Activated CD8-positive, alpha-beta T cell treated with anti-CD3 and anti-CD28 coated beads for 36 hours (primary cell): ENCODE measurements around the gene ITPR2. TPM values are rescaled to one million over a fixed set of nuclear protein-coding genes. Genes with fewer than 3 reads are reported as not detected.

Experiments
- ATAC-seq: fragments of 200-7000 bp; cut with Tn5 transposase; one replicate; pipeline ENCODE4 v1.10.0; 2021; ENCODE audit warnings: mild to moderate bottlenecking, moderate library complexity
- CTCF ChIA-PET: fragments of 350-600 bp; sonication (Branson Sonifier 250); formaldehyde crosslinking; loops from one replicate; lab custom pipeline; 2021; ENCODE audit warnings: antibody characterized with exemption; lab: Charles Lee
- POLR2A ChIA-PET: fragments of 350-600 bp; sonication (Branson Sonifier 250); formaldehyde crosslinking; loops from one replicate; lab custom pipeline; 2021; ENCODE audit warnings: antibody characterized with exemption; lab: Charles Lee
- DNase-seq: peaks from one replicate; pipeline ENCODE4 v3.0.0-alpha.2; 2020
- H3K27ac Mint-ChIP-seq: one replicate; pipeline ENCODE4 v1.8.0; 2021; ENCODE audit warnings: mild to moderate bottlenecking, mixed read lengths
- H3K27me3 Mint-ChIP-seq: one replicate; pipeline ENCODE4 v1.8.0; 2021; ENCODE audit warnings: mixed read lengths
- H3K36me3 Mint-ChIP-seq: one replicate; pipeline ENCODE4 v1.8.0; 2021; ENCODE audit warnings: low read depth, mixed read lengths
- H3K4me1 Mint-ChIP-seq: one replicate; pipeline ENCODE4 v1.8.0; 2021; ENCODE audit warnings: low read depth, mixed read lengths
- H3K4me3 Mint-ChIP-seq: one replicate; pipeline ENCODE4 v1.8.0; 2021; ENCODE audit warnings: mild to moderate bottlenecking, moderate library complexity, mixed read lengths
- H3K9me3 Mint-ChIP-seq: one replicate; pipeline ENCODE4 v1.8.0; 2021; ENCODE audit warnings: mixed read lengths
- intact Hi-C: fragments of 100-400 bp; cut with micrococcal nuclease; formaldehyde crosslinking; loops from one replicate; pipeline ENCODE4 v1.10.0; 2022
- total RNA-seq, 2 experiments: library from RNA; stranded (reverse); gene quantifications; one replicate each; pipeline ENCODE4 v1.2.3, GENCODE V29; 2021
- TF ChIP-seq, protein P1 (sequence below): fragments of 200-600 bp; IDR thresholded peaks from one replicate; pipeline ENCODE4 v1.8.0; 2022; ENCODE audit warnings: antibody characterized with exemption, mild to moderate bottlenecking

Gene ITPR2
- total RNA-seq, 2 experiments from 2014 or later = 38.9 to 41.2 TPM

DNA sequence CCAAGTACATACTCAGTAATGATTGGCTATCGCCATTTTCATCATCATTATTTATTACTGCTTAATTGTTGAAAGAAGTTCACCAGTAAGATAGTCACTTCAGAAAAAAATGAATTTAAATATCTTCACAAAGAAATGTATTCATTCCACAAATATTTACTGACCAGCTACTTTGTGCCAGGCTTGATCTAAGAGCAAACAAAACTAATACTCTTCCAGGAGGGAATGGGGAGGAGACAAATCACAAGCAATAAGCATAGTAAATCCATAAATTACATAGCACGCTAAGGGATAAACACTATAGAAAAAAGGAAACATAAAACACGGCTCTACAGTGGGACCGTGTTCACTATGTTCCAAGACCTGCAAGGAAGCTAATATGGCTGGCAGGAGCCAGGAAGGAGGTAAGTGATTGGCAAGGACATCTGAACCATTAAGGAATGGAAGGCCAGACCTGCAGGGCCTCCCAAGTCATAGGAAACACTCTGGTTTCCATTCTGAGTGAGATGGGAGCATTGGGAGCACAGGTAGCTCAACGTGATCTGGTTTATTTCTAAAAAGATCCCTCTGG, 27.5 kb downstream of the ITPR2 start:
- no peak overlapping the region for H3K4me3 Mint-ChIP-seq
- peaks cover 56% of the 10 kb centered on the region for H3K4me1 Mint-ChIP-seq
- no peak overlapping the region for H3K27ac Mint-ChIP-seq
- ChIA-PET POLR2A (interaction anchor here (1.2 kb wide), 1 partner anchor 29 kb away, joined by 3 read pairs; no protein-coding TSS in a partner anchor), CTCF (no interaction called here)
- no peaks in the 10 kb centered on the region for H3K9me3 Mint-ChIP-seq
- ATAC-seq (no peak), DNase-seq (no peak)
- TF ChIP-seq, protein P1, sequence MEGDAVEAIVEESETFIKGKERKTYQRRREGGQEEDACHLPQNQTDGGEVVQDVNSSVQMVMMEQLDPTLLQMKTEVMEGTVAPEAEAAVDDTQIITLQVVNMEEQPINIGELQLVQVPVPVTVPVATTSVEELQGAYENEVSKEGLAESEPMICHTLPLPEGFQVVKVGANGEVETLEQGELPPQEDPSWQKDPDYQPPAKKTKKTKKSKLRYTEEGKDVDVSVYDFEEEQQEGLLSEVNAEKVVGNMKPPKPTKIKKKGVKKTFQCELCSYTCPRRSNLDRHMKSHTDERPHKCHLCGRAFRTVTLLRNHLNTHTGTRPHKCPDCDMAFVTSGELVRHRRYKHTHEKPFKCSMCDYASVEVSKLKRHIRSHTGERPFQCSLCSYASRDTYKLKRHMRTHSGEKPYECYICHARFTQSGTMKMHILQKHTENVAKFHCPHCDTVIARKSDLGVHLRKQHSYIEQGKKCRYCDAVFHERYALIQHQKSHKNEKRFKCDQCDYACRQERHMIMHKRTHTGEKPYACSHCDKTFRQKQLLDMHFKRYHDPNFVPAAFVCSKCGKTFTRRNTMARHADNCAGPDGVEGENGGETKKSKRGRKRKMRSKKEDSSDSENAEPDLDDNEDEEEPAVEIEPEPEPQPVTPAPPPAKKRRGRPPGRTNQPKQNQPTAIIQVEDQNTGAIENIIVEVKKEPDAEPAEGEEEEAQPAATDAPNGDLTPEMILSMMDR = no peak
- intact Hi-C loops = loop anchor here (10.0 kb wide), 1 partner anchor 61 kb away; no protein-coding TSS in a partner anchor
- no peaks in the 10 kb centered on the region for H3K27me3 Mint-ChIP-seq
- H3K36me3 Mint-ChIP-seq = peaks cover 19% of the 10 kb centered on the region

GRCh38 chr12:26803552-26803951, 29.4 kb downstream of the ITPR2 start:
- ATAC-seq (no peak), DNase-seq (no peak)
- intact Hi-C loops = loop anchor here (10.0 kb wide), 1 partner anchor 59 kb away; no protein-coding TSS in a partner anchor
- CTCF ChIA-PET = interaction anchor here (1.6 kb wide), 1 partner anchor 17 kb away, joined by 3 read pairs; no protein-coding TSS in a partner anchor
- peaks cover 46% of the 10 kb centered on the region for H3K4me1 Mint-ChIP-seq
- H3K36me3 Mint-ChIP-seq = peaks cover 19% of the 10 kb centered on the region
- no peaks in the 10 kb centered on the region for H3K27me3 Mint-ChIP-seq
- H3K27ac Mint-ChIP-seq = no peak overlapping the region
- H3K9me3 Mint-ChIP-seq = no peaks in the 10 kb centered on the region
- TF ChIP-seq, protein P1 = no peak
- POLR2A ChIA-PET = interaction anchor here (0.8 kb wide), 1 partner anchor 73 kb away, joined by 3 read pairs; no protein-coding TSS in a partner anchor
- no peak overlapping the region for H3K4me3 Mint-ChIP-seq

GRCh38 chr12:26801486-26801885, 31.5 kb downstream of the ITPR2 start:
- Mint-ChIP-seq H3K4me3 (no peak overlapping the region), H3K4me1 (peaks cover 39% of the 10 kb centered on the region), H3K27me3 (no peaks in the 10 kb centered on the region), H3K36me3 (peaks cover 10% of the 10 kb centered on the region), H3K27ac (no peak overlapping the region), H3K9me3 (no peaks in the 10 kb centered on the region)
- ChIA-PET CTCF (interaction anchor here (1.4 kb wide), 1 partner anchor 11 kb away, joined by 3 read pairs; no protein-coding TSS in a partner anchor), POLR2A (no interaction called here)
- intact Hi-C loops = loop anchor here (10.0 kb wide), 1 partner anchor 57 kb away; no protein-coding TSS in a partner anchor
- DNase-seq = no peak
- ATAC-seq = no peak
- TF ChIP-seq, protein P1 = no peak

GRCh38 chr12:26800858-26801257, 32.1 kb downstream of the ITPR2 start:
- TF ChIP-seq, protein P1 = no peak
- Mint-ChIP-seq H3K27ac (no peak overlapping the region), H3K27me3 (no peaks in the 10 kb centered on the region), H3K4me3 (no peak overlapping the region), H3K9me3 (no peaks in the 10 kb centered on the region), H3K36me3 (peaks cover 7% of the 10 kb centered on the region), H3K4me1 (peaks cover 34% of the 10 kb centered on the region)
- DNase-seq (no peak), ATAC-seq (no peak)
- CTCF ChIA-PET = interaction anchor here (1.4 kb wide), 2 partner anchors 12 to 32 kb away, joined by 3 read pairs; partner anchors contain the start of gene ITPR2
- intact Hi-C loops = loop anchor here (10.0 kb wide), 1 partner anchor 56 kb away; no protein-coding TSS in a partner anchor
- POLR2A ChIA-PET = interaction anchor here (0.6 kb wide), 1 partner anchor 117 kb away, joined by 3 read pairs; no protein-coding TSS in a partner anchor

DNA sequence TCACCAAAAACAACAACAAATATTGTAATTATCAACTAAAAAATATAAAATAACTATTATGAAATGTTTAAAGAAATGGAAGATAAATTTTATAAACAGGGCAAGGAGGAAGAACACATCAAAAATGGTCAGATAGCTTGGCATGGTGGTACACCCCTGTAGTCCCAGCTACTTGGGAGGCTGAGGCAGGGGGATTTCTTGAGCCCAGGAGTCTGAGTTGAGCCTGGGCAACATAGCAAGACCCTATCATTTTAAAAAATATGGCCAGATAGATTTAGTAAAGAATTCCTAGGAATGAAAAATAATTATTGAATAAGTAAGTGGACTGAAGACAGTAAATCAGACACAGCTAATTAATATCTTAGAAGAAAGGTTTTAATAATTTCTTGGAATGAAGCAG, 32.6 kb downstream of the ITPR2 start:
- Mint-ChIP-seq H3K9me3 (no peaks in the 10 kb centered on the region), H3K27me3 (no peaks in the 10 kb centered on the region), H3K27ac (no peak overlapping the region), H3K36me3 (peaks cover 3% of the 10 kb centered on the region), H3K4me1 (peaks cover 29% of the 10 kb centered on the region), H3K4me3 (no peak overlapping the region)
- POLR2A ChIA-PET = interaction anchor here (1.0 kb wide), 1 partner anchor 8 kb away, joined by 3 read pairs; no protein-coding TSS in a partner anchor
- CTCF ChIA-PET = interaction anchor here (1.4 kb wide), 2 partner anchors 12 to 33 kb away, joined by 3 read pairs; partner anchors contain the start of gene ITPR2
- TF ChIP-seq, protein P1 = no peak
- ATAC-seq = no peak
- no peak for DNase-seq
- intact Hi-C loops = loop anchor here (10.0 kb wide), 1 partner anchor 56 kb away; no protein-coding TSS in a partner anchor
